Activated T-cell treated with anti-CD3 and anti-CD28 coated beads, Interleukin-2, amount 50 U/mL, for 72 hours (primary cell): ENCODE data around the gene CNTLN. TPM values are rescaled to one million over a fixed set of nuclear protein-coding genes. Genes with fewer than 3 reads are reported as not detected.
"Not testable (repeated sequence)": the region's sequence is repeated elsewhere in the genome, so short reads cannot be mapped to it uniquely, and the experiment has no call there.

ENCODE experiments used
- ATAC-seq, 2 donors: fragments of 150-1000 bp; cut with Tn5 transposase; replicated peaks in 1 of 2; 2 replicates each; pipeline ENCODE4 v1.10.0; 2021; ENCODE audit warnings: moderate library complexity in 2 of 2, mild to moderate bottlenecking in 1 of 2
- DNase-seq, 2 donors: peaks; one replicate each; pipeline ENCODE4 v3.0.0; 2021 to 2022; ENCODE audit warnings: mixed read lengths in 1 of 2
- H3K27ac Mint-ChIP-seq: one replicate; pipeline ENCODE4 v1.8.0; 2022; ENCODE audit warnings: mild to moderate bottlenecking, moderate library complexity, mixed read lengths
- H3K27me3 Mint-ChIP-seq: one replicate; pipeline ENCODE4 v1.8.0; 2022; ENCODE audit warnings: low read depth, mixed read lengths
- H3K36me3 Mint-ChIP-seq, 2 donors: one replicate each; pipeline ENCODE4 v1.8.0; 2022; ENCODE audit warnings: mixed read lengths in 2 of 2, mild to moderate bottlenecking in 1 of 2; ENCODE audit not compliant: insufficient read depth in 2 of 2
- H3K4me1 Mint-ChIP-seq: one replicate; pipeline ENCODE4 v1.8.0; 2022; ENCODE audit warnings: low read depth, mixed read lengths
- H3K4me3 Mint-ChIP-seq, 2 donors: one replicate each; pipeline ENCODE4 v1.8.0; 2022; ENCODE audit warnings: mild to moderate bottlenecking in 2 of 2, mixed read lengths in 2 of 2, moderate library complexity in 2 of 2
- H3K9me3 Mint-ChIP-seq, 2 donors: one replicate each; pipeline ENCODE4 v1.8.0; 2022; ENCODE audit warnings: mixed read lengths in 2 of 2
- total RNA-seq, 2 donors: library from RNA; stranded (reverse); gene quantifications; one replicate each; pipeline ENCODE4 v1.2.3, GENCODE V29; 2022

Gene CNTLN
- total RNA-seq, 2 donors from 2014 or later, result 0.22 to 0.67 TPM

GRCh38 chr9:17519761-17520160 lies 384.9 kb downstream of the CNTLN start:
- no peaks in the 10 kb centered on the region for H3K27me3 Mint-ChIP-seq
- H3K9me3 Mint-ChIP-seq, result peaks cover 5% of the 10 kb centered on the region in 2 donors
- H3K36me3 Mint-ChIP-seq, result no peaks in the 10 kb centered on the region
- no peak overlapping the region for H3K27ac Mint-ChIP-seq
- H3K4me3 Mint-ChIP-seq, result no peak overlapping the region
- DNase-seq (no peak), ATAC-seq (no peak)
- no peaks in the 10 kb centered on the region for H3K4me1 Mint-ChIP-seq

GRCh38 chr9:17520268-17521064 lies 385.6 kb downstream of the CNTLN start:
- DNase-seq (no peak), ATAC-seq (no peak)
- Mint-ChIP-seq H3K9me3 (peaks cover 5% of the 10 kb centered on the region in 2 donors), H3K36me3 (no peaks in the 10 kb centered on the region), H3K27me3 (no peaks in the 10 kb centered on the region), H3K4me1 (no peaks in the 10 kb centered on the region), H3K4me3 (no peak overlapping the region), H3K27ac (no peak overlapping the region)

DNA sequence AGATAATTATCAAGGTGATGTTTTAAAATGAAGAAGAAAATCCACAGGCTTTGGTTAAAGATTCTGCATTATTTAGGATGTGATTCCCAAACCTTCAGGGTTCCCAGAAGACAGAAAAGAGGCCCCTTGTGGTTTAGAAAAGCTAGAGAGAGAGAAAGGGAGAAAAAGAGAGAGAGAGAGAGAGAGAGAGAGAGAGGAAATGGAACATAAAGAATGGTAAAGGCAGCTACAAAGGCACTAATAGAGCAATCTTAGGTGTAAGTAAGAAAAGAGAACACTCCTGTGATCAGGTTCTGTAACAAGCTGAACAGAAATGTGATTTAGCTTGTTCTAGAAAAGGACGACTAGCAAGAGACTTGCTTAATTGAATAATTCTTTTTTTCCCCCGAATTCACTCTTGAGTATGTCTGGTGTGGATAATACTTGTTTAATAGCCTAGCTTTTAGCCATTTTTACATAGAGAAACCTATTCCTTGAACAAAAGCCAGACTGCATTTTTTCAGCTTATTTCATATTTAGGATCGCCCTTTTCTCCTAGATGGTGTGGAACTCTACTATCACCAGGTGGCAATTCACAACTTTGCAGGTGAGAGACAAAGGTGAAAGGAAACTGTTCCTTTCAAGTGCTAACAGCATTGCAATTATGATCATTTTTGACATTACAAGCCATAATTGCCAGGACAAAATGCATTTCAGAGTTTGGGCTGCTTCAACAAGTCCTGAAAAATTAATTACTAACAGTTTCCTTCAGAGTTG lies 386.4 kb downstream of the CNTLN start:
- Mint-ChIP-seq H3K27me3 (no peaks in the 10 kb centered on the region), H3K27ac (no peak overlapping the region), H3K9me3 (peaks cover 0 to 2% of the 10 kb centered on the region in 2 donors), H3K36me3 (no peaks in the 10 kb centered on the region), H3K4me1 (no peaks in the 10 kb centered on the region), H3K4me3 (no peak overlapping the region)
- DNase-seq (no peak), ATAC-seq (no peak)

DNA sequence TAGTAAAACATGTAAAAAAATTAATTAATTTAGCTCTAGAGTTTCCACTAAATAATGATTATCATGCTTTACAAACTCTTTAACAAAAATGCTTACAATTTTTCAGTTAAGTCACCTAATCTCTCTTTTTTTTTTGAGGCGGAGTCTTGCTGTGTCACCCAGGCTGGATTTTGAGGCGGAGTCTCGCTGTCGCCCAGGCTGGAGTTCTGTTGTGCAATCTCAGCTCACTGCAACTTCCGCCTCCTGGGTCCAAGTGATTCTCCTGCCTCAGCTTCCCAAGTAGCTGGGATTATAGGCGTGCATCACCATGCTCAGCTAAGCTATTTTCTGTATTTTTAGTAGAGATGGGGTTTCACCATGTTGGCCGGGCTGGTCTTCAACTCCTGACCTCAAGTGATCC lies 391.9 kb downstream of the CNTLN start:
- not testable (repeated sequence) for ATAC-seq, H3K4me3 Mint-ChIP-seq, H3K27ac Mint-ChIP-seq, H3K4me1 Mint-ChIP-seq, H3K27me3 Mint-ChIP-seq, H3K9me3 Mint-ChIP-seq, H3K36me3 Mint-ChIP-seq, DNase-seq

DNA sequence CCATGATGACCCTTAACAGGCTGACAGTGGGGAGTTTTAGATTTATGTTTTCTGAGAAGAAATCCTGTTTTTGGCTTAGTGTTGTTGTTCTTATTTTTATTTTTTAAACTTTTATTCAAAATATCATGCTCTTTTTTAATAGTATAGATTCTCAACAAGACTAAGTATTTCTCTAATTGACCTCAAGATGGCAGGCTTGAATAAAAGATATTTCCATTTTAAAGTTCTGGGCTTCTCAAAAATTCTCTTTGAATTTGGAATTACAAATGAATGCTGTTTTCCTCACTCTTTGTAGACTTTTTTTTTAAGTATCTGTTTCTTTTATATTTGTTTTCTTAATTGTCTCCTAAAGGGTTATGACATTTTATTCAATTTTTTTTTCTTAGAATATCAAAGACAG lies 394.0 kb downstream of the CNTLN start:
- Mint-ChIP-seq H3K27me3 (peaks cover 6% of the 10 kb centered on the region), H3K4me3 (no peak overlapping the region), H3K9me3 (no peaks in the 10 kb centered on the region), H3K27ac (no peak overlapping the region), H3K36me3 (no peaks in the 10 kb centered on the region), H3K4me1 (no peaks in the 10 kb centered on the region)
- DNase-seq (no peak), ATAC-seq (no peak)

- Mint-ChIP-seq H3K27me3 (peaks cover 10% of the 10 kb centered on the region), H3K27ac (no peak overlapping the region), H3K9me3 (peaks cover 0 to 2% of the 10 kb centered on the region in 2 donors), H3K4me3 (no peak overlapping the region), H3K36me3 (no peaks in the 10 kb centered on the region), H3K4me1 (no peaks in the 10 kb centered on the region)
- DNase-seq, result peak; percentile 7 to 22
- ATAC-seq, result no peak
These were observed 396.9 kb downstream of the CNTLN start for GRCh38 chr9:17531642-17532254.

GRCh38 chr9:17532461-17532860 lies 397.6 kb downstream of the CNTLN start:
- H3K4me1 Mint-ChIP-seq, result no peaks in the 10 kb centered on the region
- no peaks in the 10 kb centered on the region for H3K36me3 Mint-ChIP-seq
- peaks cover 10% of the 10 kb centered on the region for H3K27me3 Mint-ChIP-seq
- DNase-seq (no peak), ATAC-seq (no peak)
- H3K27ac Mint-ChIP-seq, result no peak overlapping the region
- H3K9me3 Mint-ChIP-seq, result peaks cover 0 to 2% of the 10 kb centered on the region in 2 donors
- no peak overlapping the region for H3K4me3 Mint-ChIP-seq

GRCh38 chr9:17535176-17535575 lies 400.3 kb downstream of the CNTLN start:
- no peak for ATAC-seq
- H3K27me3 Mint-ChIP-seq, result peaks cover 5% of the 10 kb centered on the region
- H3K4me3 Mint-ChIP-seq, result no peak overlapping the region
- H3K27ac Mint-ChIP-seq, result no peak overlapping the region
- H3K36me3 Mint-ChIP-seq, result no peaks in the 10 kb centered on the region
- no peak for DNase-seq
- H3K9me3 Mint-ChIP-seq, result peaks cover 2% of the 10 kb centered on the region in 2 donors
- H3K4me1 Mint-ChIP-seq, result no peaks in the 10 kb centered on the region

GRCh38 chr9:17536027-17536426 lies 401.2 kb downstream of the CNTLN start:
- H3K27ac Mint-ChIP-seq, result no peak overlapping the region
- peaks cover 4% of the 10 kb centered on the region for H3K27me3 Mint-ChIP-seq
- H3K4me3 Mint-ChIP-seq, result no peak overlapping the region
- H3K4me1 Mint-ChIP-seq, result no peaks in the 10 kb centered on the region
- DNase-seq (no peak), ATAC-seq (no peak)
- H3K9me3 Mint-ChIP-seq, result peaks cover 4 to 5% of the 10 kb centered on the region in 2 donors
- H3K36me3 Mint-ChIP-seq, result peaks cover 0 to 3% of the 10 kb centered on the region in 2 donors

GRCh38 chr9:17551023-17551422 lies 416.2 kb downstream of the CNTLN start:
- Mint-ChIP-seq H3K27ac (no peak overlapping the region), H3K27me3 (no peaks in the 10 kb centered on the region), H3K4me3 (no peak overlapping the region), H3K36me3 (no peaks in the 10 kb centered on the region), H3K9me3 (peaks cover 2 to 5% of the 10 kb centered on the region in 2 donors), H3K4me1 (no peaks in the 10 kb centered on the region)
- no peak for ATAC-seq
- DNase-seq, result no peak
